Smooth muscle cell (in vitro differentiated cells): ENCODE results near the gene SLC2A5. TPM values are rescaled to one million over a fixed set of nuclear protein-coding genes. Genes with fewer than 3 reads are reported as not detected.

Experiments used
- DNase-seq: peaks from one replicate; lab custom pipeline; 2025; ENCODE audit not compliant: unreplicated experiment; lab: John Stamatoyannopoulos, UW
- H2AFZ ChIP-seq: fragments of 200-600 bp; sonication (generic); 2 replicates; pipeline ENCODE4 v1.6.0; 2016; ENCODE audit warnings: antibody characterized with exemption, low read depth, mild to moderate bottlenecking
- H3F3A ChIP-seq: fragments of 200-600 bp; sonication (generic); 2 replicates; pipeline ENCODE4 v1.6.0; 2017; ENCODE audit warnings: antibody characterized with exemption, low read depth
- H3K27ac ChIP-seq: fragments of 200-600 bp; sonication (generic); 2 replicates; pipeline ENCODE4 v1.5.1; 2016; ENCODE audit warnings: low read depth, mild to moderate bottlenecking
- H3K27me3 ChIP-seq: fragments of 200-600 bp; sonication (generic); 2 replicates; pipeline ENCODE4 v1.6.1; 2016; ENCODE audit warnings: low read depth, mild to moderate bottlenecking
- H3K36me3 ChIP-seq: fragments of 200-600 bp; sonication (generic); 2 replicates; pipeline ENCODE4 v1.5.1; 2016; ENCODE audit warnings: low read depth
- H3K4me1 ChIP-seq: fragments of 200-600 bp; sonication (generic); 2 replicates; pipeline ENCODE4 v1.5.1; 2016; ENCODE audit warnings: low read depth
- H3K4me2 ChIP-seq: fragments of 200-600 bp; sonication (generic); 2 replicates; pipeline ENCODE4 v1.6.0; 2016; ENCODE audit warnings: mild to moderate bottlenecking
- H3K4me3 ChIP-seq: fragments of 200-600 bp; sonication (generic); 2 replicates; pipeline ENCODE4 v1.5.1; 2016; ENCODE audit warnings: mild to moderate bottlenecking
- H3K79me2 ChIP-seq: fragments of 200-600 bp; sonication (generic); 2 replicates; pipeline ENCODE4 v1.6.0; 2016; ENCODE audit warnings: low read depth, mild to moderate bottlenecking
- H3K9ac ChIP-seq: fragments of 200-600 bp; sonication (generic); 2 replicates; pipeline ENCODE4 v1.6.0; 2016; ENCODE audit warnings: low read depth
- H3K9me3 ChIP-seq: fragments of 200-600 bp; sonication (generic); replicated peaks from 2 replicates; pipeline ENCODE4 v1.5.1; 2016; ENCODE audit warnings: low read depth
- H4K20me1 ChIP-seq: fragments of 200-600 bp; sonication (generic); 2 replicates; pipeline ENCODE4 v1.6.0; 2016; ENCODE audit warnings: low read depth
- WGBS: methylation state at CpG from one replicate; pipeline ENCODE4 v1.1.7; 2016; ENCODE audit warnings: low lambda C conversion rate; 5-methylcytosine and 5-hydroxymethylcytosine counted together
- polyA plus RNA-seq: library from polyadenylated mRNA; unstranded; fragments of >200 nt; fragmentation: Nextera tagmentation; extraction: Ambion mirVana; gene quantifications from 2 replicates; pipeline ENCODE4 v1.2.1, GENCODE V29; 2016
- total RNA-seq: library from RNA; depleted of rRNA; stranded (reverse); fragments of >200 nt; gene quantifications from 2 replicates; pipeline ENCODE4 v1.2.3, GENCODE V29; 2014
- TF ChIP-seq, protein P1 (sequence below): fragments of 200-600 bp; sonication (generic); IDR thresholded peaks from 2 replicates; pipeline ENCODE4 v1.5.1; 2017; ENCODE audit warnings: borderline replicate concordance, mild to moderate bottlenecking, antibody characterized with exemption; ENCODE audit not compliant: insufficient read depth, poor library complexity, severe bottlenecking

The SLC2A5 gene
- total and polyA plus RNA-seq, 2 experiments from 2014 or later, result 0.04 TPM; not detected in 1

DNA sequence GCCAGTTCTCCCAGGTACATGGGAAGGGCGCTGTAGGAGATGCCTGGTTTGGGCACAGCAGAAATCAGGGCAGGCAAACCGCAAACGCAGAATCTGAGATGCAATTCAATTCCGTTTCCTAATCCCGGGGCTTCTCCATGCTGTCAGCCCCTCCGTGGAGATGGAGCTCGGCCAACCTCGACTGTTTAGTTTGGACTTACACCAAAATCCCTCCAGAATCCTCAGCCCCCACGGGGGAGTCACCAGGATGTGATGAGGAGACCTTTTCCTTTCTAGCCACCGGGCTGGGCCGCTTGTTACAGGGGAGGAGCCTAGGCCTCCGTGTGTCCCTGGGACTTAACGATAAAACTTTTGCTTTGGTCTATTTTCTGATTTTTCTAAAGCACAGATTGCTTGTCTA is 51.1 kb downstream of the SLC2A5 start:
- Histone ChIP-seq H3K79me2 (no peaks in the 10 kb centered on the region), H2AFZ (no peak overlapping the region), H3K4me3 (no peak overlapping the region), H3F3A (no peaks in the 10 kb centered on the region), H4K20me1 (no peaks in the 10 kb centered on the region), H3K9ac (no peak overlapping the region), H3K9me3 (no peaks in the 10 kb centered on the region), H3K27ac (no peak overlapping the region), H3K4me2 (no peak overlapping the region), H3K36me3 (no peaks in the 10 kb centered on the region), H3K4me1 (no peaks in the 10 kb centered on the region), H3K27me3 (no peaks in the 10 kb centered on the region)
- no peak for DNase-seq
- 53% methylated on average over 13 of the region's 13 CpGs for WGBS
- TF ChIP-seq, protein P1, sequence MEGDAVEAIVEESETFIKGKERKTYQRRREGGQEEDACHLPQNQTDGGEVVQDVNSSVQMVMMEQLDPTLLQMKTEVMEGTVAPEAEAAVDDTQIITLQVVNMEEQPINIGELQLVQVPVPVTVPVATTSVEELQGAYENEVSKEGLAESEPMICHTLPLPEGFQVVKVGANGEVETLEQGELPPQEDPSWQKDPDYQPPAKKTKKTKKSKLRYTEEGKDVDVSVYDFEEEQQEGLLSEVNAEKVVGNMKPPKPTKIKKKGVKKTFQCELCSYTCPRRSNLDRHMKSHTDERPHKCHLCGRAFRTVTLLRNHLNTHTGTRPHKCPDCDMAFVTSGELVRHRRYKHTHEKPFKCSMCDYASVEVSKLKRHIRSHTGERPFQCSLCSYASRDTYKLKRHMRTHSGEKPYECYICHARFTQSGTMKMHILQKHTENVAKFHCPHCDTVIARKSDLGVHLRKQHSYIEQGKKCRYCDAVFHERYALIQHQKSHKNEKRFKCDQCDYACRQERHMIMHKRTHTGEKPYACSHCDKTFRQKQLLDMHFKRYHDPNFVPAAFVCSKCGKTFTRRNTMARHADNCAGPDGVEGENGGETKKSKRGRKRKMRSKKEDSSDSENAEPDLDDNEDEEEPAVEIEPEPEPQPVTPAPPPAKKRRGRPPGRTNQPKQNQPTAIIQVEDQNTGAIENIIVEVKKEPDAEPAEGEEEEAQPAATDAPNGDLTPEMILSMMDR, result no peak

DNA sequence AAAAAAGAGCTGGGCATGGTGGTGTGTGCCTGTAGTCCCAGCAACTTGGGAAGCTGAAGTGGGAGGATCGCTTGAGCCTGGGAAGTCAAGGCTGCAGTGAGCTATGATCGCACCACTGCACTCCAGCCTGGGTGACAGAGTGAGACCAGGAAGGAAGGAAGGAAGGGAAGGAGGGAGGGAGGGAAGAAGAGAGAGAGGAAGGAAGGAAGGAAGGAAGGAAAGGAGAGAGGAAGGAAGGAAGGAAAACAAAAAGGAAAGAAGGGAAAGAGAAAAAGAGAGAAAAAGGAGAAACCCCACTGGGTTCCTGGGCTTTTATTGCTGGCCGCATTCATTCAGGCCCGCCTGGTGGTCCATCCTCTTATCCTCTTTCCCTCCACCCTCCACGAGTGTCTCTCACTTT is 53.0 kb downstream of the SLC2A5 start:
- no peaks in the 10 kb centered on the region for H3K27me3 ChIP-seq

DNA sequence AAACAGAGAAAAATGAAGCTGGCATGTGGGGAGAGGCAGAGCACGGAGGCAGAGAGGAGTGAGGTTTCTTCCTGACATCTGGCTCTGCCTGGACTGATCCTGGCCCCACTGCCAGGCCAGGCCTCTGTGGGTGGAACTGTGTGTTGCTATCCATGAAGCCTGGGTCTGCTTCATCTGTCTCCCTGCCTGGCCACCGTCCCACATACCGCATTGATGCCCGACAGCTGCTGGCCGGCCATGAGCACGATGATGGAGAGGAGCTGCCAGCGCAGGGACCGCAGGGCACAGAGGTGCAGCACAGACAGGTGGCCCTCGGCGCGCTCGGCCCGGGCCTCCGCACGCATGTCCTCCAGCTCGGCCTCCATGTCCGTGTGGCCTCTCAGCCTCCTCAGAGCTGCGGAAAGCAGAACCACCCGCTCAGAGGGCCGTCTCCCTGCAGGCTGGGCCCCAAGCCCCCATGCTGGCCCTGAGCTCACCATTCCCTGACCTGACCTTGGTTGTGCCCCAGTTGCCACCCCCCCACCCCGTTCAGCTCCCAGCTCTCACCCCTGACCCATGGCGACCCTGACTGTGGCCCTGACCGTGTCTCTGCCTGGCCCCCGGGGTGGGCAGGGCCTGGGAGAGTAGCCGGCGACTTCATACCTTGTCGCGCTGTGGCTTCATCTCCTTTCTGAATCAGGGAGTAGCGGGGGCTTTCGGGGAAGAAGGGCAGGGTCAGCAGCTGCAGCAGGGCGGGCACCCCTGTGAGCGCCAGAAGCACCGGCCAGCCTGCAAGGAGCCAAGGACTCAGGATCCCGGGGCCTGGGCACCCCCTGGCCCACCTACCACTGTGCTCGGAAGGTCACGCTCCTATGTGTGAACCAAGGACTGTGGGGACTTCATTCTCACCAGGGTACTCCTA is 54.7 kb downstream of the SLC2A5 start:
- H3F3A ChIP-seq, result no peaks in the 10 kb centered on the region
- 95% methylated on average over 35 of the region's 36 CpGs for WGBS

More for the DNA sequence above, 53.0 kb downstream of the SLC2A5 start:
- Histone ChIP-seq H3K4me1 (no peaks in the 10 kb centered on the region), H4K20me1 (no peaks in the 10 kb centered on the region), H3K36me3 (no peaks in the 10 kb centered on the region), H3K4me2 (no peak overlapping the region), H3K4me3 (no peak overlapping the region), H3K9me3 (no peaks in the 10 kb centered on the region), H3K9ac (no peak overlapping the region), H2AFZ (no peak overlapping the region), H3F3A (no peaks in the 10 kb centered on the region), H3K79me2 (no peaks in the 10 kb centered on the region), H3K27ac (no peak overlapping the region)
- no peak for DNase-seq
- WGBS, result 91% methylated on average over 5 of the region's 5 CpGs
- TF ChIP-seq, protein P1, result no peak

More for the DNA sequence above, 54.7 kb downstream of the SLC2A5 start:
- Histone ChIP-seq H3K36me3 (no peaks in the 10 kb centered on the region), H3K4me1 (no peaks in the 10 kb centered on the region), H3K27ac (no peak overlapping the region), H2AFZ (no peak overlapping the region), H3K27me3 (no peaks in the 10 kb centered on the region), H3K9ac (no peak overlapping the region), H3K4me2 (no peak overlapping the region), H3K79me2 (no peaks in the 10 kb centered on the region), H3K9me3 (no peaks in the 10 kb centered on the region), H3K4me3 (no peak overlapping the region), H4K20me1 (no peaks in the 10 kb centered on the region)
- DNase-seq, result no peak
- TF ChIP-seq, protein P1, result no peak
